ENCODE results near the gene CACTIN.
A peak's percentile ranks its signal among the peaks of the same experiment; 100 is the strongest.
"Not testable (repeated sequence)": the region's sequence is repeated elsewhere in the genome, so short reads cannot be mapped to it uniquely, and the experiment has no call there.

CACTIN gene

GRCh38 chr19:3626473-3627350 is at the start of gene CACTIN:
CACTIN (minus strand) TSS chr19:3626790; CDS start chr19:3626762, 28 bp downstream.
- peak; percentile 99 for DNase-seq

- no peak for DNase-seq
Measured at GRCh38 chr19:3674784-3675543, 48.4 kb upstream of the CACTIN start.

- DNase-seq = no peak
Measured at GRCh38 chr19:3673506-3674439, 47.2 kb upstream of the CACTIN start.

- DNase-seq = no peak
Measured at GRCh38 chr19:3672993-3673392, 46.4 kb upstream of the CACTIN start.

GRCh38 chr19:3672575-3672948 is 46.0 kb upstream of the CACTIN start:
- no peak for DNase-seq

- DNase-seq = no peak
Measured at GRCh38 chr19:3671680-3672574, 45.3 kb upstream of the CACTIN start.

- DNase-seq = peak; percentile 45
Measured at GRCh38 chr19:3670796-3671679, 44.4 kb upstream of the CACTIN start.

- no peak for DNase-seq
Measured at GRCh38 chr19:3669947-3670795, 43.6 kb upstream of the CACTIN start.

- no peak for DNase-seq
Measured at GRCh38 chr19:3669082-3669946, 42.7 kb upstream of the CACTIN start.

- DNase-seq = no peak
Measured at GRCh38 chr19:3668331-3669081, 41.9 kb upstream of the CACTIN start.

- no peak for DNase-seq
Measured at GRCh38 chr19:3667766-3668165, 41.2 kb upstream of the CACTIN start.

GRCh38 chr19:3667037-3667638 is 40.5 kb upstream of the CACTIN start:
- no peak for DNase-seq

GRCh38 chr19:3666545-3666856 is 39.9 kb upstream of the CACTIN start:
- not testable (repeated sequence) for DNase-seq

GRCh38 chr19:3665681-3666544 is 39.3 kb upstream of the CACTIN start:
- peak; percentile 10 for DNase-seq

- DNase-seq = no peak
Measured at GRCh38 chr19:3664879-3665642, 38.5 kb upstream of the CACTIN start.

GRCh38 chr19:3663838-3664237 is 37.2 kb upstream of the CACTIN start:
- no peak for DNase-seq

All from hematopoietic multipotent progenitor cell treated with erythropoietin and hydrocortisone succinate and interleukin-3 and kit ligand, for 8 days (in vitro differentiated cells).